Astrocyte (in vitro differentiated cells and primary cell): ENCODE measurements around the gene IL16. TPM values are rescaled to one million over a fixed set of nuclear protein-coding genes. Genes with fewer than 3 reads are reported as not detected.

Experiments used
- DNase-seq: peaks from one replicate; pipeline ENCODE4 v3.0.0-alpha.2; 2010; ENCODE audit warnings: low read depth
- FAIRE-seq: peaks from 2 replicates; lab custom pipeline; 2011; peaks lifted over from hg19 to GRCh38; lab: Jason Lieb, UNC
- H2AFZ ChIP-seq: 2 replicates; pipeline ENCODE4 v1.6.0; 2012; ENCODE audit warnings: low read depth, low read length, inconsistent platforms
- H3K27ac ChIP-seq: 2 replicates; pipeline ENCODE4 v1.5.1; 2011; ENCODE audit warnings: low read depth, low read length, inconsistent platforms
- H3K27me3 ChIP-seq: 2 replicates; pipeline ENCODE4 v1.6.0; 2011; ENCODE audit warnings: low read length, inconsistent platforms; ENCODE audit not compliant: insufficient read depth
- H3K36me3 ChIP-seq: 2 replicates; pipeline ENCODE4 v1.5.1; 2011; ENCODE audit warnings: low read length, inconsistent platforms; ENCODE audit not compliant: insufficient read depth
- H3K4me1 ChIP-seq: 2 replicates; pipeline ENCODE4 v1.5.1; 2011; ENCODE audit warnings: low read length, inconsistent platforms; ENCODE audit not compliant: insufficient read depth
- H3K4me2 ChIP-seq: 2 replicates; pipeline ENCODE4 v1.6.0; 2012; ENCODE audit warnings: low read length, inconsistent platforms
- H3K4me3 ChIP-seq: 2 replicates; pipeline ENCODE4 v1.5.1; 2011; ENCODE audit warnings: low read depth, mild to moderate bottlenecking, low read length, inconsistent platforms; ENCODE audit not compliant: insufficient read depth
- H3K79me2 ChIP-seq: 2 replicates; pipeline ENCODE4 v1.6.0; 2012; ENCODE audit warnings: mild to moderate bottlenecking, low read length, inconsistent platforms; ENCODE audit not compliant: insufficient read depth
- H3K9ac ChIP-seq: 2 replicates; pipeline ENCODE4 v1.6.0; 2012; ENCODE audit warnings: mild to moderate bottlenecking, low read length, inconsistent platforms
- H3K9me3 ChIP-seq: 2 replicates; pipeline ENCODE4 v1.5.1; 2012; ENCODE audit warnings: low read depth, mild to moderate bottlenecking, low read length, inconsistent platforms; ENCODE audit not compliant: insufficient read depth
- H4K20me1 ChIP-seq: 2 replicates; pipeline ENCODE4 v1.6.0; 2012; ENCODE audit warnings: low read length, inconsistent platforms; ENCODE audit not compliant: insufficient read depth
- H3K27ac Mint-ChIP-seq: one replicate; pipeline ENCODE4 v1.8.0; 2021; ENCODE audit warnings: mild to moderate bottlenecking, mixed read lengths; ENCODE audit not compliant: unreplicated experiment
- H3K27me3 Mint-ChIP-seq: one replicate; pipeline ENCODE4 v1.8.0; 2021; ENCODE audit warnings: low read depth, mixed read lengths; ENCODE audit not compliant: unreplicated experiment
- H3K36me3 Mint-ChIP-seq: one replicate; pipeline ENCODE4 v1.8.0; 2021; ENCODE audit warnings: low read depth, mixed read lengths; ENCODE audit not compliant: unreplicated experiment
- H3K4me1 Mint-ChIP-seq: one replicate; pipeline ENCODE4 v1.8.0; 2021; ENCODE audit warnings: low read depth, mixed read lengths; ENCODE audit not compliant: unreplicated experiment
- H3K4me3 Mint-ChIP-seq: one replicate; pipeline ENCODE4 v1.8.0; 2021; ENCODE audit warnings: mild to moderate bottlenecking, moderate library complexity, mixed read lengths; ENCODE audit not compliant: unreplicated experiment
- H3K9me3 Mint-ChIP-seq: one replicate; pipeline ENCODE4 v1.8.0; 2021; ENCODE audit warnings: mild to moderate bottlenecking, mixed read lengths; ENCODE audit not compliant: unreplicated experiment
- EZH2 ChIP-seq: IDR thresholded peaks from 2 replicates; pipeline ENCODE4 v1.6.1; 2012; ENCODE audit warnings: mild to moderate bottlenecking, low read length, inconsistent platforms; ENCODE audit not compliant: insufficient read depth
- total RNA-seq: library from RNA; stranded (reverse); gene quantifications from 2 replicates; pipeline ENCODE4 v1.2.1, GENCODE V29; 2021
- TF ChIP-seq, protein P1 (sequence below): IDR thresholded peaks from 2 replicates; pipeline ENCODE4 v1.5.1; 2011; ENCODE audit warnings: low read depth, mild to moderate bottlenecking, inconsistent platforms, low read length, moderate library complexity; ENCODE audit not compliant: insufficient read depth

IL16 gene
- total RNA-seq, 1 donor from 2014 or later, result 0.36 TPM

GRCh38 chr15:81332326-81332725 is 135.6 kb downstream of the IL16 start:
- no peaks in the 10 kb centered on the region for H3K36me3 Mint-ChIP-seq
- no peaks in the 10 kb centered on the region for H3K27me3 Mint-ChIP-seq
- TF ChIP-seq EZH2, result no peak
- TF ChIP-seq, protein P1, sequence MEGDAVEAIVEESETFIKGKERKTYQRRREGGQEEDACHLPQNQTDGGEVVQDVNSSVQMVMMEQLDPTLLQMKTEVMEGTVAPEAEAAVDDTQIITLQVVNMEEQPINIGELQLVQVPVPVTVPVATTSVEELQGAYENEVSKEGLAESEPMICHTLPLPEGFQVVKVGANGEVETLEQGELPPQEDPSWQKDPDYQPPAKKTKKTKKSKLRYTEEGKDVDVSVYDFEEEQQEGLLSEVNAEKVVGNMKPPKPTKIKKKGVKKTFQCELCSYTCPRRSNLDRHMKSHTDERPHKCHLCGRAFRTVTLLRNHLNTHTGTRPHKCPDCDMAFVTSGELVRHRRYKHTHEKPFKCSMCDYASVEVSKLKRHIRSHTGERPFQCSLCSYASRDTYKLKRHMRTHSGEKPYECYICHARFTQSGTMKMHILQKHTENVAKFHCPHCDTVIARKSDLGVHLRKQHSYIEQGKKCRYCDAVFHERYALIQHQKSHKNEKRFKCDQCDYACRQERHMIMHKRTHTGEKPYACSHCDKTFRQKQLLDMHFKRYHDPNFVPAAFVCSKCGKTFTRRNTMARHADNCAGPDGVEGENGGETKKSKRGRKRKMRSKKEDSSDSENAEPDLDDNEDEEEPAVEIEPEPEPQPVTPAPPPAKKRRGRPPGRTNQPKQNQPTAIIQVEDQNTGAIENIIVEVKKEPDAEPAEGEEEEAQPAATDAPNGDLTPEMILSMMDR, result no peak
- H3K27ac Mint-ChIP-seq, result no peak overlapping the region
- no peaks in the 10 kb centered on the region for H3K36me3 ChIP-seq
- H3K27me3 ChIP-seq, result peaks cover 2% of the 10 kb centered on the region
- H3K4me3 ChIP-seq, result no peak overlapping the region
- H3K4me2 ChIP-seq, result no peak overlapping the region
- DNase-seq (no peak), FAIRE-seq (no peak)
- peaks cover 23% of the 10 kb centered on the region for H3K4me1 Mint-ChIP-seq
- no peaks in the 10 kb centered on the region for H3K9me3 ChIP-seq
- H2AFZ ChIP-seq, result no peak overlapping the region
- H3K27ac ChIP-seq, result no peak overlapping the region
- H3K79me2 ChIP-seq, result no peaks in the 10 kb centered on the region
- peaks cover 8% of the 10 kb centered on the region for H3K4me1 ChIP-seq
- no peak overlapping the region for H3K4me3 Mint-ChIP-seq
- no peaks in the 10 kb centered on the region for H3K9me3 Mint-ChIP-seq
- H3K9ac ChIP-seq, result no peak overlapping the region
- H4K20me1 ChIP-seq, result no peaks in the 10 kb centered on the region

GRCh38 chr15:81333363-81333762 is 136.7 kb downstream of the IL16 start:
- no peak overlapping the region for H2AFZ ChIP-seq
- no peaks in the 10 kb centered on the region for H3K36me3 Mint-ChIP-seq
- H3K27ac Mint-ChIP-seq, result no peak overlapping the region
- no peak overlapping the region for H3K9ac ChIP-seq
- H3K9me3 ChIP-seq, result no peaks in the 10 kb centered on the region
- peaks cover 7% of the 10 kb centered on the region for H3K4me1 ChIP-seq
- peaks cover 21% of the 10 kb centered on the region for H3K4me1 Mint-ChIP-seq
- no peak overlapping the region for H3K4me2 ChIP-seq
- H3K36me3 ChIP-seq, result no peaks in the 10 kb centered on the region
- no peaks in the 10 kb centered on the region for H3K27me3 Mint-ChIP-seq
- TF ChIP-seq, protein P1, result no peak
- TF ChIP-seq EZH2, result no peak
- H4K20me1 ChIP-seq, result no peaks in the 10 kb centered on the region
- no peak overlapping the region for H3K4me3 ChIP-seq
- no peaks in the 10 kb centered on the region for H3K9me3 Mint-ChIP-seq
- no peak overlapping the region for H3K4me3 Mint-ChIP-seq
- no peak overlapping the region for H3K27ac ChIP-seq
- H3K27me3 ChIP-seq, result peaks cover 2% of the 10 kb centered on the region
- no peak for DNase-seq
- FAIRE-seq, result no peak
- H3K79me2 ChIP-seq, result no peaks in the 10 kb centered on the region

- no peak for TF ChIP-seq EZH2
- TF ChIP-seq, protein P1, result no peak
- H3K4me3 ChIP-seq, result no peak overlapping the region
- no peaks in the 10 kb centered on the region for H3K79me2 ChIP-seq
- H3K27me3 ChIP-seq, result peaks cover 2% of the 10 kb centered on the region
- H3K9me3 ChIP-seq, result no peaks in the 10 kb centered on the region
- no peak overlapping the region for H3K4me3 Mint-ChIP-seq
- H3K27me3 Mint-ChIP-seq, result peaks cover 2% of the 10 kb centered on the region
- H3K9me3 Mint-ChIP-seq, result no peaks in the 10 kb centered on the region
- FAIRE-seq (no peak), DNase-seq (peak; percentile 31)
- no peak overlapping the region for H3K4me2 ChIP-seq
- H4K20me1 ChIP-seq, result no peaks in the 10 kb centered on the region
- H3K27ac ChIP-seq, result no peak overlapping the region
- no peak overlapping the region for H3K27ac Mint-ChIP-seq
- H3K4me1 Mint-ChIP-seq, result peaks cover 26% of the 10 kb centered on the region
- H2AFZ ChIP-seq, result no peak overlapping the region
- H3K4me1 ChIP-seq, result peaks cover 9% of the 10 kb centered on the region
- no peaks in the 10 kb centered on the region for H3K36me3 Mint-ChIP-seq
- H3K9ac ChIP-seq, result no peak overlapping the region
- H3K36me3 ChIP-seq, result no peaks in the 10 kb centered on the region
Observed at GRCh38 chr15:81334768-81335435, 138.2 kb downstream of the IL16 start.
